Right lobe of liver (tissue), 6 donors: Measurements from ENCODE around the gene ITSN1. TPM values are rescaled to one million over a fixed set of nuclear protein-coding genes. Genes with fewer than 3 reads are reported as not detected.

Source experiments
- ATAC-seq, 4 donors: fragments of 200-7000 bp; cut with Tn5 transposase; one replicate each; pipeline ENCODE4 v1.9.1; 2020; ENCODE audit warnings: mild to moderate bottlenecking in 4 of 4, moderate library complexity in 4 of 4
- DNase-seq, 3 donors: peaks; one replicate each; pipeline ENCODE4 v3.0.0-alpha.2; 2020
- H3K27ac ChIP-seq, 3 donors: fragments of 200-600 bp; one replicate each; pipeline ENCODE4 v1.8.0; 2022
- H3K27me3 ChIP-seq, 2 donors: fragments of 200-600 bp; one replicate each; pipeline ENCODE4 v1.8.0; 2022
- H3K36me3 ChIP-seq, 4 donors: fragments of 200-600 bp; sonication (generic) in 1 of 4; one replicate each; pipeline versions ENCODE4 v1.5.1 to v1.8.0; 2017 to 2022; ENCODE audit warnings: control low read depth in 1 of 4
- H3K4me1 ChIP-seq, 4 donors: fragments of 200-600 bp; sonication (generic) in 1 of 4; one replicate each; pipeline versions ENCODE4 v1.5.1 to v1.8.0; 2017 to 2022; ENCODE audit warnings: control low read depth in 1 of 4
- H3K4me3 ChIP-seq, 3 donors: fragments of 200-600 bp; one replicate each; pipeline ENCODE4 v1.8.0; 2022
- H3K9me3 ChIP-seq, 4 donors: fragments of 200-600 bp; sonication (generic) in 1 of 4; one replicate each; pipeline versions ENCODE4 v1.5.1 to v1.8.0; 2017 to 2022; ENCODE audit warnings: control low read depth in 1 of 4
- CTCF ChIP-seq, 4 donors: fragments of 200-600 bp in 3 of 4; fragments of 450-650 bp in 1 of 4; IDR thresholded peaks; one replicate each; pipeline versions ENCODE4 v1.5.1 to v1.8.0; 2016 to 2022; ENCODE audit warnings: antibody characterized with exemption in 4 of 4, mild to moderate bottlenecking in 2 of 4
- POLR2A ChIP-seq: fragments of 450-650 bp; IDR thresholded peaks from one replicate; pipeline ENCODE4 v1.6.1; 2017; ENCODE audit warnings: antibody characterized with exemption, mild to moderate bottlenecking
- WGBS: methylation state at CpG from one replicate; pipeline ENCODE4 v1.1.6; 2018; ENCODE audit warnings: low coverage, low lambda C conversion rate; ENCODE audit not compliant: insufficient coverage; ENCODE audit errors: missing lambda C conversion rate; 5-methylcytosine and 5-hydroxymethylcytosine counted together
- intact Hi-C, 2 donors: fragments of 100-400 bp; cut with DNase I; formaldehyde crosslinking; loops; one replicate each; pipeline versions ENCODE4 v1.11.2 to v1.14.1; 2022
- total RNA-seq, 6 experiments: library from RNA; depleted of rRNA in 2 of 6; stranded (reverse); fragments of >200 nt in 2 of 6; fragmentation: NEBNext Ultra II Directional in 3 of 6; extraction: Animal tissue kit (Norgen Biotek cat#: 25700) in 3 of 6; gene quantifications; one replicate each; pipeline versions ENCODE4 v1.1.0 to v1.2.4, GENCODE V29; 2016 to 2023
- donor health status: DM: no; HTN: yes; CAD: no.
- donor health status: DM: no; HTN: no; CAD: no.
- donor health status: DM: no; HTN: no; CAD: no.
- donor health status: DM: no; HTN: yes; CAD: no.
- donor health status: DM: no; HTN: yes; CAD: no.

The ITSN1 gene
- total RNA-seq, 6 experiments from 2014 or later, result 27.8 to 63.1 (median 33.8) TPM

GRCh38 chr21:33734818-33735217 lies 92.5 kb downstream of the ITSN1 start:
- no peak for ATAC-seq
- no peak overlapping the region for H3K4me3 ChIP-seq
- H3K27ac ChIP-seq, result no peak overlapping the region

GRCh38 chr21:33736569-33736968 lies 94.3 kb downstream of the ITSN1 start:
- H3K4me1 ChIP-seq, result no peaks in the 10 kb centered on the region
- peaks cover 0 to 3% (median 0%) of the 10 kb centered on the region in 4 donors for H3K36me3 ChIP-seq
- no peaks in the 10 kb centered on the region for H3K27me3 ChIP-seq
- H3K4me3 ChIP-seq, result no peak overlapping the region
- ATAC-seq, result peak in 1 of 4 donors; percentile 46
- 56% methylated on average over 2 of the region's 3 CpGs for WGBS
- H3K9me3 ChIP-seq, result no peaks in the 10 kb centered on the region
- intact Hi-C loops, result loop anchor here in 1 of 2 donors (10.0 kb wide), 1 partner anchor 62 kb away; no protein-coding TSS in a partner anchor
- TF ChIP-seq CTCF (IDR thresholded peaks at IDR 0.05) (no peak), POLR2A (no peak)
- no peak overlapping the region for H3K27ac ChIP-seq
- DNase-seq, result no peak

More at GRCh38 chr21:33734818-33735217, 92.5 kb downstream of the ITSN1 start:
- WGBS, result 88% methylated on average over 2 of the region's 2 CpGs
- Histone ChIP-seq H3K9me3 (no peaks in the 10 kb centered on the region), H3K4me1 (no peaks in the 10 kb centered on the region), H3K36me3 (peaks cover 0 to 3% (median 0%) of the 10 kb centered on the region in 4 donors), H3K27me3 (no peaks in the 10 kb centered on the region)
- intact Hi-C loops, result loop anchor here in 1 of 2 donors (10.0 kb wide), 1 partner anchor 60 kb away; no protein-coding TSS in a partner anchor
- TF ChIP-seq POLR2A (no peak), CTCF (IDR thresholded peaks at IDR 0.05) (no peak)
- DNase-seq, result no peak

- Histone ChIP-seq H3K4me3 (no peak overlapping the region), H3K36me3 (peaks cover 0 to 3% (median 0%) of the 10 kb centered on the region in 4 donors), H3K9me3 (no peaks in the 10 kb centered on the region), H3K4me1 (no peaks in the 10 kb centered on the region), H3K27me3 (no peaks in the 10 kb centered on the region), H3K27ac (no peak overlapping the region)
- TF ChIP-seq POLR2A (no peak), CTCF (IDR thresholded peaks at IDR 0.05) (no peak)
- ATAC-seq (no peak), DNase-seq (no peak)
- intact Hi-C loops, result loop anchor here in 1 of 2 donors (10.0 kb wide), 1 partner anchor 65 kb away; no protein-coding TSS in a partner anchor
- WGBS, result 90% methylated on average over 5 of the region's 5 CpGs
Measured at GRCh38 chr21:33739701-33740100, 97.4 kb downstream of the ITSN1 start.

- no peaks in the 10 kb centered on the region for H3K9me3 ChIP-seq
- ATAC-seq, result no peak
- peaks cover 0 to 3% (median 0%) of the 10 kb centered on the region in 4 donors for H3K4me1 ChIP-seq
- intact Hi-C loops, result no loop called here
- no peaks in the 10 kb centered on the region for H3K36me3 ChIP-seq
- WGBS, result 93% methylated on average over 2 of the region's 2 CpGs
- no peak for TF ChIP-seq CTCF (IDR thresholded peaks at IDR 0.05)
- TF ChIP-seq POLR2A, result no peak
- DNase-seq, result no peak
- no peak overlapping the region for H3K27ac ChIP-seq
- H3K27me3 ChIP-seq, result no peaks in the 10 kb centered on the region
- no peak overlapping the region for H3K4me3 ChIP-seq
Measured at GRCh38 chr21:33747420-33747819, 105.1 kb downstream of the ITSN1 start.

- no peak for ATAC-seq
- Histone ChIP-seq H3K4me3 (no peak overlapping the region), H3K4me1 (peaks cover 0 to 3% (median 0%) of the 10 kb centered on the region in 4 donors), H3K27ac (no peak overlapping the region), H3K9me3 (no peaks in the 10 kb centered on the region), H3K36me3 (no peaks in the 10 kb centered on the region), H3K27me3 (no peaks in the 10 kb centered on the region)
- no peak for DNase-seq
- WGBS, result 96% methylated on average over 3 of the region's 3 CpGs
- intact Hi-C loops, result no loop called here
- TF ChIP-seq CTCF (IDR thresholded peaks at IDR 0.05) (no peak), POLR2A (no peak)
Measured at GRCh38 chr21:33748903-33749302, 106.6 kb downstream of the ITSN1 start.
